Endodermal cell (in vitro differentiated cells): Measurements from ENCODE around the gene SOX5. TPM values are rescaled to one million over a fixed set of nuclear protein-coding genes. Genes with fewer than 3 reads are reported as not detected.

ENCODE experiments used
- DNase-seq: peaks from one replicate; pipeline ENCODE4 v3.0.0-alpha.2; 2017
- H3K27ac ChIP-seq: 2 replicates; pipeline ENCODE4 v1.5.1; 2013; ENCODE audit warnings: mild to moderate bottlenecking, low read depth, low read length, moderate library complexity
- H3K27me3 ChIP-seq: 2 replicates; pipeline ENCODE4 v1.6.1; 2013; ENCODE audit warnings: mild to moderate bottlenecking, low read length, moderate library complexity; ENCODE audit not compliant: insufficient read depth, control insufficient read depth, poor library complexity, severe bottlenecking
- H3K36me3 ChIP-seq: 2 replicates; pipeline ENCODE4 v1.7.0; 2013; ENCODE audit warnings: mild to moderate bottlenecking, low read length, moderate library complexity; ENCODE audit not compliant: control insufficient read depth, insufficient read depth
- H3K4me1 ChIP-seq: one replicate; pipeline ENCODE4 v1.7.0; 2013; ENCODE audit warnings: low read length; ENCODE audit not compliant: control insufficient read depth, insufficient read depth
- H3K4me3 ChIP-seq: 2 replicates; pipeline ENCODE4 v1.5.1; 2013; ENCODE audit warnings: mild to moderate bottlenecking, low read length, moderate library complexity
- H3K9ac ChIP-seq: 2 replicates; pipeline ENCODE4 v1.6.1; 2013; ENCODE audit warnings: mild to moderate bottlenecking, low read length, moderate library complexity; ENCODE audit not compliant: poor library complexity, severe bottlenecking; ENCODE audit errors: extremely low read depth
- H3K9me3 ChIP-seq: 2 replicates; pipeline ENCODE4 v1.6.1; 2013; ENCODE audit warnings: mild to moderate bottlenecking, low read length, moderate library complexity; ENCODE audit not compliant: control insufficient read depth
- H3K27ac Mint-ChIP-seq: 2 replicates; pipeline ENCODE4 v1.8.0; 2020; ENCODE audit warnings: mixed read lengths
- H3K27me3 Mint-ChIP-seq: 2 replicates; pipeline ENCODE4 v1.8.0; 2021; ENCODE audit warnings: mild to moderate bottlenecking, mixed read lengths; ENCODE audit not compliant: insufficient read depth
- H3K36me3 Mint-ChIP-seq: 2 replicates; pipeline ENCODE4 v1.8.0; 2020; ENCODE audit warnings: low read depth, mixed read lengths
- H3K4me1 Mint-ChIP-seq: 2 replicates; pipeline ENCODE4 v1.8.0; 2020; ENCODE audit warnings: mixed read lengths
- H3K4me3 Mint-ChIP-seq: 2 replicates; pipeline ENCODE4 v1.8.0; 2020; ENCODE audit warnings: mild to moderate bottlenecking, moderate library complexity, mixed read lengths
- H3K9me3 Mint-ChIP-seq: 2 replicates; pipeline ENCODE4 v1.8.0; 2020; ENCODE audit warnings: mild to moderate bottlenecking, mixed read lengths
- CTCF ChIP-seq: fragments of 200-600 bp; sonication (generic); conservative IDR thresholded peaks from 2 replicates; pipeline ENCODE4 v1.5.0; 2021; ENCODE audit warnings: antibody characterized with exemption, mild to moderate bottlenecking
- whole genome bisulfite sequencing, 2 experiments: methylation state at CpG; one replicate each; pipeline versions ENCODE4 v1.1.5 to v1.1.7; 2013; ENCODE audit warnings: missing lambda C conversion rate in 2 of 2, mixed read lengths in 1 of 2; ENCODE audit not compliant: insufficient coverage in 1 of 2, insufficient read length in 1 of 2; 5-methylcytosine and 5-hydroxymethylcytosine counted together
- total RNA-seq, 2 donors: library from RNA; stranded (reverse); fragmentation: NEBNext Ultra II Directional in 1 of 2; extraction: Animal tissue kit (Norgen Biotek cat#: 25700) in 1 of 2; gene quantifications; 2 replicates in 1 of 2; 3 replicates in 1 of 2; pipeline ENCODE4 v1.2.1, GENCODE V29; 2021

SOX5 gene
- total RNA-seq, 2 donors from 2014 or later: 6.8 to 30.7 TPM

- no peaks in the 10 kb centered on the region for H3K27me3 Mint-ChIP-seq
- Histone ChIP-seq H3K9me3 (no peaks in the 10 kb centered on the region), H3K27ac (no peak overlapping the region), H3K27me3 (no peaks in the 10 kb centered on the region), H3K9ac (no peak overlapping the region), H3K36me3 (peaks cover 3% of the 10 kb centered on the region), H3K4me3 (no peak overlapping the region), H3K4me1 (no peaks in the 10 kb centered on the region)
- no peak for DNase-seq
- no peak overlapping the region for H3K27ac Mint-ChIP-seq
- no peak for TF ChIP-seq CTCF
- H3K9me3 Mint-ChIP-seq: no peaks in the 10 kb centered on the region
- H3K4me1 Mint-ChIP-seq: peaks cover 4% of the 10 kb centered on the region
- no peak overlapping the region for H3K4me3 Mint-ChIP-seq
- 69 to 95% methylated on average over 2 to 3 of the region's 3 CpGs for WGBS, 2 experiments
- H3K36me3 Mint-ChIP-seq: peaks cover 27% of the 10 kb centered on the region
Measured at GRCh38 chr12:23744696-23745095, 204.8 kb downstream of the SOX5 start.

- no peak for TF ChIP-seq CTCF
- Mint-ChIP-seq H3K9me3 (no peaks in the 10 kb centered on the region), H3K4me1 (peaks cover 4% of the 10 kb centered on the region), H3K36me3 (peaks cover 44% of the 10 kb centered on the region), H3K4me3 (no peak overlapping the region), H3K27ac (no peak overlapping the region), H3K27me3 (no peaks in the 10 kb centered on the region)
- H3K4me3 ChIP-seq: no peak overlapping the region
- H3K9me3 ChIP-seq: no peaks in the 10 kb centered on the region
- no peaks in the 10 kb centered on the region for H3K4me1 ChIP-seq
- WGBS, 2 experiments: 87 to 97% methylated on average over 3 of the region's 3 CpGs
- DNase-seq: no peak
- no peak overlapping the region for H3K27ac ChIP-seq
- H3K36me3 ChIP-seq: peaks cover 3% of the 10 kb centered on the region
- no peaks in the 10 kb centered on the region for H3K27me3 ChIP-seq
- H3K9ac ChIP-seq: no peak overlapping the region
Measured at GRCh38 chr12:23742574-23742973, 206.9 kb downstream of the SOX5 start.

GRCh38 chr12:23731493-23731892 lies 218.0 kb downstream of the SOX5 start:
- Mint-ChIP-seq H3K27ac (no peak overlapping the region), H3K9me3 (no peaks in the 10 kb centered on the region), H3K4me1 (peaks cover 9% of the 10 kb centered on the region), H3K36me3 (peaks cover 15% of the 10 kb centered on the region), H3K27me3 (no peaks in the 10 kb centered on the region), H3K4me3 (no peak overlapping the region)
- no peak for TF ChIP-seq CTCF
- H3K9me3 ChIP-seq: no peaks in the 10 kb centered on the region
- no peaks in the 10 kb centered on the region for H3K36me3 ChIP-seq
- H3K4me1 ChIP-seq: no peaks in the 10 kb centered on the region
- no peak overlapping the region for H3K9ac ChIP-seq
- H3K27me3 ChIP-seq: no peaks in the 10 kb centered on the region
- H3K27ac ChIP-seq: no peak overlapping the region
- H3K4me3 ChIP-seq: no peak overlapping the region
- 89 to 100% methylated on average over 3 to 4 of the region's 4 CpGs for WGBS, 2 experiments
- DNase-seq: no peak
